ENCODE results near the gene PER1.

- TF ChIP-seq POLR2AphosphoS5 (IDR thresholded peaks at IDR 0.05) (no peak), POLR2A (IDR thresholded peaks at IDR 0.05) (no peak)
- TF ChIP-seq, protein P1, sequence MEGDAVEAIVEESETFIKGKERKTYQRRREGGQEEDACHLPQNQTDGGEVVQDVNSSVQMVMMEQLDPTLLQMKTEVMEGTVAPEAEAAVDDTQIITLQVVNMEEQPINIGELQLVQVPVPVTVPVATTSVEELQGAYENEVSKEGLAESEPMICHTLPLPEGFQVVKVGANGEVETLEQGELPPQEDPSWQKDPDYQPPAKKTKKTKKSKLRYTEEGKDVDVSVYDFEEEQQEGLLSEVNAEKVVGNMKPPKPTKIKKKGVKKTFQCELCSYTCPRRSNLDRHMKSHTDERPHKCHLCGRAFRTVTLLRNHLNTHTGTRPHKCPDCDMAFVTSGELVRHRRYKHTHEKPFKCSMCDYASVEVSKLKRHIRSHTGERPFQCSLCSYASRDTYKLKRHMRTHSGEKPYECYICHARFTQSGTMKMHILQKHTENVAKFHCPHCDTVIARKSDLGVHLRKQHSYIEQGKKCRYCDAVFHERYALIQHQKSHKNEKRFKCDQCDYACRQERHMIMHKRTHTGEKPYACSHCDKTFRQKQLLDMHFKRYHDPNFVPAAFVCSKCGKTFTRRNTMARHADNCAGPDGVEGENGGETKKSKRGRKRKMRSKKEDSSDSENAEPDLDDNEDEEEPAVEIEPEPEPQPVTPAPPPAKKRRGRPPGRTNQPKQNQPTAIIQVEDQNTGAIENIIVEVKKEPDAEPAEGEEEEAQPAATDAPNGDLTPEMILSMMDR (IDR thresholded peaks at IDR 0.05), result no peak
Measured at GRCh38 chr17:8162997-8163977, 11.1 kb upstream of the PER1 start.
